Memory B cell (primary cell): Measurements from ENCODE around the gene TMEM63C.
A peak's percentile ranks its signal among the peaks of the same experiment; 100 is the strongest.

Source experiments
- ATAC-seq: fragments of 150-1000 bp; cut with Tn5 transposase; 2 replicates; pipeline ENCODE4 v1.10.0; 2021; ENCODE audit warnings: low read depth, mild to moderate bottlenecking, moderate library complexity
- DNase-seq, 2 donors: peaks; one replicate each; pipeline ENCODE4 v3.0.0; 2022; ENCODE audit warnings: low spot score in 2 of 2
- H3K27ac Mint-ChIP-seq: one replicate; pipeline ENCODE4 v1.8.0; 2022; ENCODE audit warnings: mild to moderate bottlenecking, moderate library complexity, mixed read lengths
- H3K27me3 Mint-ChIP-seq: one replicate; pipeline ENCODE4 v1.8.0; 2022; ENCODE audit warnings: mixed read lengths
- H3K36me3 Mint-ChIP-seq: one replicate; pipeline ENCODE4 v1.8.0; 2022; ENCODE audit warnings: mild to moderate bottlenecking, mixed read lengths
- H3K4me1 Mint-ChIP-seq: one replicate; pipeline ENCODE4 v1.8.0; 2022; ENCODE audit warnings: mixed read lengths
- H3K4me3 Mint-ChIP-seq: one replicate; pipeline ENCODE4 v1.8.0; 2022; ENCODE audit warnings: mild to moderate bottlenecking, moderate library complexity, mixed read lengths
- H3K9me3 Mint-ChIP-seq: one replicate; pipeline ENCODE4 v1.8.0; 2022; ENCODE audit warnings: mixed read lengths

The TMEM63C gene

GRCh38 chr14:77181603-77182437 lies at the start of gene TMEM63C:
Gene TMEM63C (plus strand): TSS chr14:77181798. CDS start chr14:77218814, 37,016 bp downstream.
- peaks cover 6% of the 10 kb centered on the region for H3K27me3 Mint-ChIP-seq
- H3K4me1 Mint-ChIP-seq = peaks cover 22% of the 10 kb centered on the region
- H3K27ac Mint-ChIP-seq = no peak within 1 kb of the TSS
- no peaks in the 10 kb centered on the region for H3K9me3 Mint-ChIP-seq
- ATAC-seq (peak; percentile 85), DNase-seq (peak; percentile 32 to 42)
- peak within 1 kb of the TSS; percentile 85 for H3K4me3 Mint-ChIP-seq
- H3K36me3 Mint-ChIP-seq = no peaks in the 10 kb centered on the region

GRCh38 chr14:77131871-77132486 lies 49.6 kb upstream of the TMEM63C start:
- H3K27ac Mint-ChIP-seq = no peak overlapping the region
- peaks cover 3% of the 10 kb centered on the region for H3K36me3 Mint-ChIP-seq
- DNase-seq (no peak), ATAC-seq (no peak)
- peaks cover 10% of the 10 kb centered on the region for H3K4me1 Mint-ChIP-seq
- no peaks in the 10 kb centered on the region for H3K9me3 Mint-ChIP-seq
- H3K27me3 Mint-ChIP-seq = peaks cover 35% of the 10 kb centered on the region
- H3K4me3 Mint-ChIP-seq = no peak overlapping the region

- DNase-seq = peak; percentile 67 to 73
- peaks cover 39% of the 10 kb centered on the region for H3K27me3 Mint-ChIP-seq
- ATAC-seq = peak; percentile 97
These were observed 47.8 kb upstream of the TMEM63C start for GRCh38 chr14:77133720-77134338.

GRCh38 chr14:77139022-77139421 lies 42.6 kb upstream of the TMEM63C start:
- Mint-ChIP-seq H3K4me3 (peak overlapping the region; percentile 69), H3K27ac (no peak overlapping the region), H3K4me1 (peaks cover 20% of the 10 kb centered on the region), H3K9me3 (no peaks in the 10 kb centered on the region), H3K27me3 (peaks cover 35% of the 10 kb centered on the region), H3K36me3 (no peaks in the 10 kb centered on the region)
- DNase-seq = no peak
- no peak for ATAC-seq

More at GRCh38 chr14:77133720-77134338, 47.8 kb upstream of the TMEM63C start:
- peaks cover 3% of the 10 kb centered on the region for H3K36me3 Mint-ChIP-seq
- peaks cover 9% of the 10 kb centered on the region for H3K4me1 Mint-ChIP-seq
- H3K4me3 Mint-ChIP-seq = no peak overlapping the region
- H3K9me3 Mint-ChIP-seq = no peaks in the 10 kb centered on the region
- no peak overlapping the region for H3K27ac Mint-ChIP-seq

GRCh38 chr14:77139540-77140358 lies 41.8 kb upstream of the TMEM63C start:
- H3K9me3 Mint-ChIP-seq = no peaks in the 10 kb centered on the region
- DNase-seq (peak in 1 of 2 donors; percentile 55), ATAC-seq (peak; percentile 76)
- peaks cover 37% of the 10 kb centered on the region for H3K27me3 Mint-ChIP-seq
- H3K4me3 Mint-ChIP-seq = peak overlapping the region; percentile 69
- peaks cover 20% of the 10 kb centered on the region for H3K4me1 Mint-ChIP-seq
- H3K36me3 Mint-ChIP-seq = no peaks in the 10 kb centered on the region
- no peak overlapping the region for H3K27ac Mint-ChIP-seq

- Mint-ChIP-seq H3K36me3 (no peaks in the 10 kb centered on the region), H3K4me1 (peaks cover 20% of the 10 kb centered on the region), H3K27ac (no peak overlapping the region), H3K9me3 (no peaks in the 10 kb centered on the region), H3K4me3 (peak overlapping the region; percentile 69), H3K27me3 (peaks cover 38% of the 10 kb centered on the region)
- DNase-seq (no peak), ATAC-seq (no peak)
These were observed 41.0 kb upstream of the TMEM63C start for GRCh38 chr14:77140359-77141213.

GRCh38 chr14:77141214-77142004 lies 40.2 kb upstream of the TMEM63C start, which contains the start of gene ZDHHC22:
Gene ZDHHC22 (minus strand): TSS chr14:77141791. CDS start chr14:77139738, 2,053 bp downstream.
- peak; percentile 60 for ATAC-seq
- Mint-ChIP-seq H3K4me3 (peak within 1 kb of the TSS; percentile 72), H3K27me3 (peaks cover 41% of the 10 kb centered on the region), H3K36me3 (no peaks in the 10 kb centered on the region), H3K4me1 (peaks cover 20% of the 10 kb centered on the region), H3K9me3 (no peaks in the 10 kb centered on the region), H3K27ac (no peak within 1 kb of the TSS)
- peak in 1 of 2 donors; percentile 48 for DNase-seq

GRCh38 chr14:77142005-77142800 lies 39.4 kb upstream of the TMEM63C start:
- H3K9me3 Mint-ChIP-seq = no peaks in the 10 kb centered on the region
- H3K27ac Mint-ChIP-seq = no peak overlapping the region
- no peaks in the 10 kb centered on the region for H3K36me3 Mint-ChIP-seq
- peaks cover 17% of the 10 kb centered on the region for H3K4me1 Mint-ChIP-seq
- H3K27me3 Mint-ChIP-seq = peaks cover 38% of the 10 kb centered on the region
- peak overlapping the region; percentile 72 for H3K4me3 Mint-ChIP-seq
- DNase-seq = no peak
- no peak for ATAC-seq

GRCh38 chr14:77143071-77143470 lies 38.5 kb upstream of the TMEM63C start:
- DNase-seq (no peak), ATAC-seq (no peak)
- Mint-ChIP-seq H3K36me3 (no peaks in the 10 kb centered on the region), H3K4me3 (no peak overlapping the region), H3K27ac (no peak overlapping the region), H3K4me1 (peaks cover 17% of the 10 kb centered on the region), H3K9me3 (no peaks in the 10 kb centered on the region), H3K27me3 (peaks cover 34% of the 10 kb centered on the region)

GRCh38 chr14:77144412-77145115 lies 37.0 kb upstream of the TMEM63C start:
- Mint-ChIP-seq H3K36me3 (no peaks in the 10 kb centered on the region), H3K27ac (no peak overlapping the region), H3K4me1 (peaks cover 11% of the 10 kb centered on the region), H3K4me3 (no peak overlapping the region), H3K9me3 (no peaks in the 10 kb centered on the region), H3K27me3 (peaks cover 27% of the 10 kb centered on the region)
- no peak for DNase-seq
- no peak for ATAC-seq

GRCh38 chr14:77145975-77146740 lies 35.4 kb upstream of the TMEM63C start:
- Mint-ChIP-seq H3K27me3 (peaks cover 24% of the 10 kb centered on the region), H3K36me3 (no peaks in the 10 kb centered on the region)
- ATAC-seq = no peak

More at GRCh38 chr14:77145975-77146740, 35.4 kb upstream of the TMEM63C start:
- no peak for DNase-seq
- H3K4me1 Mint-ChIP-seq = peaks cover 3% of the 10 kb centered on the region
- no peaks in the 10 kb centered on the region for H3K9me3 Mint-ChIP-seq
- no peak overlapping the region for H3K4me3 Mint-ChIP-seq
- no peak overlapping the region for H3K27ac Mint-ChIP-seq
